Right ventricle myocardium superior (tissue), 1 donor: Measurements from ENCODE around the gene B3GALT5. TPM values are rescaled to one million over a fixed set of nuclear protein-coding genes. Genes with fewer than 3 reads are reported as not detected.
A peak's percentile ranks its signal among the peaks of the same experiment; 100 is the strongest.

Experiments used
- ATAC-seq: fragments of 200-7000 bp; cut with Tn5 transposase; one replicate; pipeline ENCODE4 v1.9.1; 2020; ENCODE audit warnings: mild to moderate bottlenecking; ENCODE audit not compliant: poor library complexity
- DNase-seq: peaks from one replicate; pipeline ENCODE4 v3.0.0-alpha.2; 2020
- intact Hi-C: fragments of 100-400 bp; cut with DNase I; formaldehyde crosslinking; loops from one replicate; pipeline ENCODE4 v1.11.2; 2022
- total RNA-seq: library from RNA; stranded (reverse); fragmentation: NEBNext Ultra II Directional; extraction: Animal tissue kit (Norgen Biotek cat#: 25700); gene quantifications from one replicate; pipeline ENCODE4 v1.2.1, GENCODE V29; 2021
- donor health status: DM: no; HTN: yes; CAD: no; lungs with severe emphysema.

The B3GALT5 gene
- total RNA-seq, 1 donor from 2014 or later: 0.03 TPM

DNA sequence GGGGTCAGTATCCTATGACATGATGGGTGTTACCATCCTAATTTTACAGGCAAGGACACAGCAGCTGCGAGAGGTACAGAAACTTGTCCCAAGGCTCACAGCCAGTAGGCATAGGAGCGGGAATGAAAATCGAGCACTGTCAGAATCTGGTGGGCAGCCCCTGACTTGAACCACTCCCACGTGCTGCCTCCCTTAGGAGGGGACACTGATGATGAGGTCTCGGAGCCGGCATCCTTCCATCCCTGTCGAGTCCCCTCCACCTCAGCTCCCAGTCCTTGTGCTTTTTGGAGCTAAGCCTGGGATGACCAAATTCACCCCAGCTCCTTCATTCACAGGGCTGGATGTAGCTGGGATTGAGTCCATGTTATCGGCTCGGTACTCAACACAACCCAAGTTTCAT is 49.0 kb downstream of the B3GALT5 start:
- ATAC-seq: no peak
- no peak for DNase-seq
- intact Hi-C loops: no loop called here

GRCh38 chr21:39662411-39662953 is 49.7 kb downstream of the B3GALT5 start:
- intact Hi-C loops: no loop called here
- no peak for DNase-seq
- ATAC-seq: no peak

GRCh38 chr21:39663066-39663465 is 50.3 kb downstream of the B3GALT5 start:
- ATAC-seq (no peak), DNase-seq (no peak)
- intact Hi-C loops: no loop called here

DNA sequence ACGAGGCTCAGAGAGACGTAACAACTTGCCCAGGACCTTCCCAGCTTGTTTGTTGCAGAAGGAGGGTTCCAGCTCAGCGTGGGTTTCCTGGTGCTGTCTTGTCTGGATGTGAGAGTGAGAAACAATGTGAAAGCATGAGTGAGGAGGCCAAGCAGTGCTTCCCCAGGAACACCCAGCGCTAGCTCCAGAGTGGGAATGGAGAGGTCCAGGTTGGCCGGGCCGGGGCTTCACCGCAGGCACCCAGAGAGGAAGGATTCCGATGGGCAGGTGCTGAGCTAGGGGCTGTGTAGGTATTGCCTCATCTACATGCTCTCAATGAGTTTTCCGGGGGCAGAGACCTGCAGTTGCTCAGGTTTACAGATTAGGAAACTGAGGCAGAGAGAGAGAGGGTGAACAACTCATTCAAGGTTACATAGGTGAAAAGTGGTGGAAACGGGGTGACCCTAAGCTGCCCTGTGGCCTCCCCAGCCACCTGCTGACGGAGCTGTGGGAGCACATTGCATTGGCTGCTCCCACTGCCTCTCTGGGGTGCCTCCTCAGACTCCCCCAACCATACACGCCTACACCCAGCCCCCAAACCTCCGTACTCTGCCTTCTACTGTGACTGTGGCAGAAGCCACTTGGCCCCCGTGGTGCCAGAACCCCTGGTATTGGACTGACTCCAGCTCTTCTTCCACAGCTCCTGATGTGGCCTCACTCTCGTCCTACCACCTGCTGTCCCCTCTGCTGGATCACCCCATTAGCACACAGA is 51.2 kb downstream of the B3GALT5 start:
- intact Hi-C loops: no loop called here
- DNase-seq: no peak
- no peak for ATAC-seq

- ATAC-seq (no peak), DNase-seq (no peak)
- intact Hi-C loops: no loop called here
Measured at GRCh38 chr21:39664586-39664985, 51.8 kb downstream of the B3GALT5 start.

DNA sequence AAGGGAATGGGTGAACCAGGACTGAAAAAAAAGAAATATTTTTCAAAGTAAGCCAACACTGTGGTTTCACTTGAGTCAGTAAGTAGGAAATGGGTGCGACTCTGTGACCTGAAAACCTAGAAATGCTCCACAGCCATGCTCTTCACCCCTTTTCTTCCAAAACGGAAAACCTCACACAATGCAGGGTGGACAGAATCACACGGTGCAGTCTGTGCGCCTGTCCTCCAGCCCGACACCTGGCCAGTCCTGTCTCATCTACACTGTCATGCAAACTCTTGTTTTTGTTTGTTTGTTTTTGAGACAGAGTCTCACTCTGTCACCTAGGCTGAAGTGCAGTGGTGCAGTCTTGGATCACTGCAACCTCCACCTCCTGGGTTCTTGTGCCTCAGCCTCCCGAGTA is 53.3 kb downstream of the B3GALT5 start:
- intact Hi-C loops: no loop called here
- DNase-seq (no peak), ATAC-seq (no peak)

DNA sequence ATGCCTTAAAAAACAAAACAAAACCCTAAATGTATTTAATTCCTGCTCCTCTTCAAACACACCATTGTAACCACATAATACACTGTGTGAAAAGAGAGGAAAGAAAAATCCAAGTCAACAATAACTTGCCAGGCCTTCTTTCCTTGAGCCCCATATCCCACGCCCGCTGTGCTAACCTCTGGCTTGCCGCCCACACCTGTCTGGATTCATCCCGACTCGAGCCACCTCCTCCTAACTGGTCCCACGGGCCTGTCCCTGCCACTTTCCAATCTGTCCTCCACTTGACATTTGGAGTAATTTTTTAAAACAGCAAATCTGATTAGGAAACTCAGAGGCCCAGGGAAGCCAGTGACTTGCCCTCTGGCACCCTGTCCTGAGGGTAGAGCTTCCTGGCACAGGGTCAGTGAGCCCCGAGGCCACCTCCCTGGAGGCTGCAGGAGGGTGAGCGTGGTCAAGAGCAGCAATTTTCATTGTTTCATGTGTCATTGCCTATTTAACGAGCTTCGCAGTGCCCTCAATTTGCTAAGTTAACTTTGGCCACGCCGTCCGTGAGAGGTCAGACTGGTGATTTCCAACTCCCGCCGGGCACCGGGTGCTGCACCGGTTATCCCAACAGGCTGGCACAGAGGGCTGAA is 54.1 kb downstream of the B3GALT5 start:
- ATAC-seq (no peak), DNase-seq (no peak)
- intact Hi-C loops: no loop called here

DNA sequence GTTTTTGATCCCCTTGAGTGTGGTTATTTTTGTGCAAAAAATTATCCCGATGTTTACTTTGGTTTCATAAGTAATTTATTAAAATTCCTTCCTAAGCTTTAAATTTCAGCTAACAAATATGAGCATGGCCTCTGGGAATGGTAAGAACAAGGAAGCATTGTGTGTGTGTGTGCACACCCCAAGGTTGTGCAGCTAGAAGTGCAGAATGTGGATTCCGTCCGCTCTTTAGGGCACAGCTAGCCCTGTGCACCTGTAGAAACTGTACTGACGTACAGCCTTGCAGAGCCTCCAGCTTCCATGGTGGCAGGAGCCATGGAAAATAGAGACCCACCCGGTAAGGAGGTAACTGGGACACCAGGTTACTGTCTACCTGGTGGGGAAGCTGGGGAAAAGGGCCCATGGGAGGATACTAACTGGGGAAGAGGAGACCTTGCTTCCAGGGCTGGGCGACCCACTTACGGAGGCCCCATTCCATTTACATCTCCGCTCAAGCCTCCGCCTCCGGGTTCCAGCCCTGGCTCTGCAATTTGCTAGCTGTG is 54.7 kb downstream of the B3GALT5 start:
- intact Hi-C loops: no loop called here
- no peak for DNase-seq
- ATAC-seq: no peak

GRCh38 chr21:39668369-39668768 is 55.6 kb downstream of the B3GALT5 start:
- ATAC-seq (no peak), DNase-seq (no peak)
- intact Hi-C loops: no loop called here

DNA sequence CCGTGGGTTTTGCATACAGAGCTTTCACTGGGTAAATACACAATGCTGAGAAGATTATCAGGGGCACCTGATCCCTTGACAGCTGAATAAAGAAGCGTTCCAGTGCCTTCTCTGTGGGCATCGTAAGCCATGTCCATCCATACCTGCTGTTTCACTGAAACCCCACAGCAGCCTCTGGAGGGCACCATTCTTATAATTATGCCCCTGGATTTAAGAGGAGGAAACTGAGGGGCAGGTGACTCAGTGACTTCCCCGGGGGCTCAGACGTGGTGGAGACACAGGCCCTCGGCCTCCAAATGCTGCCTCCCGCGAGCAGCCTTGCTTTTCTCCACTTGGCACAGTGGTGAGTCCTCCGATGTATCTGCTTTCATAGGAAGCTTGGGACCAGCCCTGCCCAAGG is 56.7 kb downstream of the B3GALT5 start:
- intact Hi-C loops: no loop called here
- peak; percentile 20 for ATAC-seq
- DNase-seq: no peak

- peak; percentile 19 for ATAC-seq
- no peak for DNase-seq
- intact Hi-C loops: no loop called here
Measured at GRCh38 chr21:39669976-39670661, 57.4 kb downstream of the B3GALT5 start.

DNA sequence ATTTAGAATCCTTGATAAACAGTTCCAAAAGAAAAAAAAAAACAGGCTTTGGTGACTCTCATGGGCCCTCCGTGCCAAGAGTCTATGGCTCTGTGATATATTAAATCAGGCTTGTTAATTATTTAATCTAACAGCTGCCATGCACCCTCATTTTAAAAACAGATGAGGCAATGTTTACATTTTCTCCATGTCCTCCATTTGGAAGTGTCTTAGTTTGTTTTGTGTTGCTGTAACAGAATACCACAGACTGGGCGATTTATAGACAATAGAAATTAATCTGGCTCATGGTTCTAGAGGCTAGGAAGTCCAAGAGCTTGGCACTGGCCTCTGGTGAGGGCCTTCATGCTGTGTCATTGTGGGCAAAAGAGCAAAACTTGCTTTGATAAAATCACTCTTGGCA is 58.0 kb downstream of the B3GALT5 start:
- DNase-seq: no peak
- no peak for ATAC-seq
- intact Hi-C loops: no loop called here

DNA sequence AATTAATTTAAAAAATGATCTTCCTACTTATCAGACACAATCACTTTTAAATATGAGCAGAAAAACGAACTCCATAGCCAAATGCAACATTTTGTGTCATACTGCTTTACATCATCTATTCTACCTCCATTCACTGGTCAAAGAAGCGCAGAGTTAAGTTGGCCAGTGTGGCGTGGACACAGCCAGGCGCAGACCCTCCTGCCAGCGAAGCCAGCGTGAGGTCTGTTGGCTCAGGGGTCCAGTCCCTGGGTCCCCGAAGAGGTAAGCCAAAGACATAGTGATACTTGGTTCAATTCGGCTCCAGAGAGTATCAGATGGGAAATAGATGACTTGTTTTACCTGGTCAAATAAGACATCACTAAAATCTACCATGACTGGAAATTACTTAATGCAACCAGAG is 59.2 kb downstream of the B3GALT5 start:
- intact Hi-C loops: no loop called here
- ATAC-seq (no peak), DNase-seq (no peak)

GRCh38 chr21:39673163-39673562 is 60.4 kb downstream of the B3GALT5 start:
- intact Hi-C loops: no loop called here
- DNase-seq (no peak), ATAC-seq (no peak)

- intact Hi-C loops: no loop called here
- ATAC-seq: no peak
- no peak for DNase-seq
Measured at GRCh38 chr21:39673736-39674135, 61.0 kb downstream of the B3GALT5 start.

DNA sequence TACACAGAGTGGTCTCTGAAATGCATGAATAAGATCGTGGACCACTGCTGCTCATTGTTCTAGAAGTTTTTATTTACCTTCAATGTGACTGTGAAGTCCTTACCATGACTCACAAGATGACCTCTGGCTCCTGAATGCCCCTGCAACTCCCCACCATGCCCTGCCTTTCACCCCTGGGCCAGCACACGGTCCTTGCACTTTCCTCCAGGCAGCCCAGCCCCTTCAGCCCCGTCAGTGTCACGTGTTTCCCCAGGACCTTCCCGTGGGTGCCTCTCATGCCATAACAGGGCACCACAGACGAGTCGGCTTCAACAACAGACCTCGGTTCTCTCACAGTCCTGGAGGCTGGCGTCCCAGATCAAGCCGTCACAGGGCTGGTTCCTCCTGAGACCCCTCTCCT is 62.1 kb downstream of the B3GALT5 start:
- intact Hi-C loops: no loop called here
- no peak for ATAC-seq

DNA sequence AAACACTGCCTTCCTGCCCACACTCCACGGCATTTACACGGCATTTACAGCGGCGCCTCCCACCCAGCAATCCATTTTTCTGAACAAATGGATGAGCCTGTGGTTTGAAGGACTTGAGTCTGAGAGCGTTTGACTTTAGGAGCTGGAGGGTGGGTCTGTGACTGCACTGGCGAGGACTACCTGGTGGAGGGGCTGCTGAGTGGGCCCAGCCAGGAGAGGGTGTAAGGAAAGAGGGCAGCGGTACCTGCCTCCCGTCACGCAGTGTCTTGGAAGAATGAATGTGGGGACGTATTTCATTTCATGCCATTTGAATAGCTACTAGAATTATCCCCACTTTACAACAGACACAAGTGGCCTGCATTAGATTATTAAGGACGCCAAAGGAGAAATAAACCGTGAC is 62.9 kb downstream of the B3GALT5 start:
- DNase-seq (no peak), ATAC-seq (peak; percentile 19)
- intact Hi-C loops: no loop called here

More for the DNA sequence above, 62.1 kb downstream of the B3GALT5 start:
- no peak for DNase-seq

DNA sequence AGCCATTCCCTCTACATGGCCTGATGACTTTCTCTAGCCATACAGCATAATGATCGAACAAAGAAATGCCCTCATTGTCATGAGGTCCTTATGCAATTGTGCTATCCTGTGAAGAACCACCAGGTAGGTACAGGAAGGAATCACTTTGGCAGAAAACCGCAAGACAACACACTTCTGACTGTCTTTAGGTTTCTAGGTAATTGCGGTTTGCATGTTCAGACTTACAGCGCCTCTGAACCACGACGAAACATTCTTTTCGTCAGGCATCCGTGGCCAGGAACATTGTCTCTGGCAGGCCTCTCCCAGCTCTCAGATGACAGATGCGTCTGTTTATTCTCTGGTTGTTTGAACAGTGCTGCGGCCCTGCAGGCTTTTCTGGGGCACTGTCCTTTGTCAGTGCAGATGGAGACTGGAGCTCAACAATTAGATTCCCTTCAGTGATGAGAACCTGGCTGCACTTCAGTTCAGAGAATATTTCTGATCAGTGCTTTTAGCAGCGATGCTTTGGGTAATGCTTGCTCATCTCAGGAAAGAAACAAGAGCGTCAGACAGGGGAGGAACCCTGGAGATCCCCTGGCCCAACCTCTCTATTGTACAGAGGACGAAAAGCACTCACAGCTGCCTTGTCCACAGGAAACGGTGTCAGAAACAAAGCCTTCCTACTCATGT is 63.4 kb downstream of the B3GALT5 start:
- DNase-seq: peak; percentile 56
- peak; percentile 97 for ATAC-seq
- intact Hi-C loops: no loop called here

- intact Hi-C loops: no loop called here
- ATAC-seq: no peak
- no peak for DNase-seq
Measured at GRCh38 chr21:39680216-39680615, 67.5 kb downstream of the B3GALT5 start.
